B cell (primary cell): ENCODE measurements around the gene ZC3H10.

ENCODE experiments used
- EZH2 ChIP-seq: IDR thresholded peaks from 2 replicates; pipeline ENCODE4 v1.6.1; 2012; ENCODE audit warnings: borderline replicate concordance, low read depth, mild to moderate bottlenecking, moderate library complexity, low read length; ENCODE audit not compliant: insufficient read depth, poor library complexity, severe bottlenecking
- TF ChIP-seq, protein P1 (sequence below): fragments of 200-600 bp; IDR thresholded peaks from one replicate; pipeline ENCODE4 v1.8.0; 2022; ENCODE audit warnings: antibody characterized with exemption, mild to moderate bottlenecking

DNA sequence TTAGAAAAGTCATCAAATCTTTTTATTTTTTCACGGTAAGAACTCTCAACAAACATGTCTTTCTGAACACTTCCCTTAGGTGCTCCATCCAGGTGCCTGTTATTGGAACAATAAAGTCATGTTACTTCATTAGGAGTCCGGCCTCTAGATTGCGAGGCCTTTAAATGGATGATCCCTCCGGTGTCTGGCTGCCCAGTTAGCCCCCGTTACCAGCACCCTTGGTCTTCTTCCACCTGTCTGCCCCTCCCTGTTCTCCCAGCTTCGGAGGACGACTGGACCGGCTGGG is 14.3 kb upstream of the ZC3H10 start:
- TF ChIP-seq, protein P1, sequence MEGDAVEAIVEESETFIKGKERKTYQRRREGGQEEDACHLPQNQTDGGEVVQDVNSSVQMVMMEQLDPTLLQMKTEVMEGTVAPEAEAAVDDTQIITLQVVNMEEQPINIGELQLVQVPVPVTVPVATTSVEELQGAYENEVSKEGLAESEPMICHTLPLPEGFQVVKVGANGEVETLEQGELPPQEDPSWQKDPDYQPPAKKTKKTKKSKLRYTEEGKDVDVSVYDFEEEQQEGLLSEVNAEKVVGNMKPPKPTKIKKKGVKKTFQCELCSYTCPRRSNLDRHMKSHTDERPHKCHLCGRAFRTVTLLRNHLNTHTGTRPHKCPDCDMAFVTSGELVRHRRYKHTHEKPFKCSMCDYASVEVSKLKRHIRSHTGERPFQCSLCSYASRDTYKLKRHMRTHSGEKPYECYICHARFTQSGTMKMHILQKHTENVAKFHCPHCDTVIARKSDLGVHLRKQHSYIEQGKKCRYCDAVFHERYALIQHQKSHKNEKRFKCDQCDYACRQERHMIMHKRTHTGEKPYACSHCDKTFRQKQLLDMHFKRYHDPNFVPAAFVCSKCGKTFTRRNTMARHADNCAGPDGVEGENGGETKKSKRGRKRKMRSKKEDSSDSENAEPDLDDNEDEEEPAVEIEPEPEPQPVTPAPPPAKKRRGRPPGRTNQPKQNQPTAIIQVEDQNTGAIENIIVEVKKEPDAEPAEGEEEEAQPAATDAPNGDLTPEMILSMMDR = no peak
- no peak for TF ChIP-seq EZH2
